ENCODE results near the gene TEX35. TPM values are rescaled to one million over a fixed set of nuclear protein-coding genes. Genes with fewer than 3 reads are reported as not detected.

Gene TEX35
- total RNA-seq, 1 experiment from 2014 or later = not detected

DNA sequence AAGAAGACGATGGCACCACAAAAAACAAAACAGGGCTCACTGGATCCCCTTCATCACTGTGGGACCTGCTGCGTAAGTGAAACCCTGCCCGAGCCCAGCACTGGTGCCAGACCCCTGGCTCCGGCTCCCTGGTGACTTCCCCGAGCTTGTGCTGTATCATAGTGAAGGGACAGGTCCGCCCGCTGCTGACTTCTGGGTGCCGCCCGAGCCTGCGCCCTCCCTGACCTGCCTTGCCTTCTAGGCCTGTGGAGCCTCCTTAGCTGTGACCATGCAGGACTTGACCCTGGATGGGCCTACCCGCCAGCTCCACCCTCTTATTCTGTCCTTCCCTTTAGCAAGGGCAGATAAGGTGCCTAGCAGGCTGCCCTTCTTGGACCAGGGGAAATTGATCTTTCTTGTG is 7.9 kb downstream of the TEX35 start:
- H3K4me1 ChIP-seq (ENCODE audit: insufficient read depth, low read length) = no peaks in the 10 kb centered on the region
- intact Hi-C loops (cut with micrococcal nuclease) = no loop called here
- POLR2A ChIA-PET (ENCODE audit: unreplicated experiment) = no interaction called here
- no peaks in the 10 kb centered on the region for H3F3A ChIP-seq (ENCODE audit: low read length, unreplicated experiment)
- DNase-seq = no peak
- H3K9ac ChIP-seq (ENCODE audit: low read length) = no peak overlapping the region
- no peak overlapping the region for H3K4me2 ChIP-seq (ENCODE audit: low read length)
- no peaks in the 10 kb centered on the region for H3K27me3 ChIP-seq (ENCODE audit: low read length)
- H4K20me1 ChIP-seq (ENCODE audit: low read length) = no peaks in the 10 kb centered on the region
- CTCF ChIA-PET = no interaction called here
- no peak for ATAC-seq
- no peaks in the 10 kb centered on the region for H3K9me3 ChIP-seq (ENCODE audit: low read length)
- TF ChIP-seq, protein P1, sequence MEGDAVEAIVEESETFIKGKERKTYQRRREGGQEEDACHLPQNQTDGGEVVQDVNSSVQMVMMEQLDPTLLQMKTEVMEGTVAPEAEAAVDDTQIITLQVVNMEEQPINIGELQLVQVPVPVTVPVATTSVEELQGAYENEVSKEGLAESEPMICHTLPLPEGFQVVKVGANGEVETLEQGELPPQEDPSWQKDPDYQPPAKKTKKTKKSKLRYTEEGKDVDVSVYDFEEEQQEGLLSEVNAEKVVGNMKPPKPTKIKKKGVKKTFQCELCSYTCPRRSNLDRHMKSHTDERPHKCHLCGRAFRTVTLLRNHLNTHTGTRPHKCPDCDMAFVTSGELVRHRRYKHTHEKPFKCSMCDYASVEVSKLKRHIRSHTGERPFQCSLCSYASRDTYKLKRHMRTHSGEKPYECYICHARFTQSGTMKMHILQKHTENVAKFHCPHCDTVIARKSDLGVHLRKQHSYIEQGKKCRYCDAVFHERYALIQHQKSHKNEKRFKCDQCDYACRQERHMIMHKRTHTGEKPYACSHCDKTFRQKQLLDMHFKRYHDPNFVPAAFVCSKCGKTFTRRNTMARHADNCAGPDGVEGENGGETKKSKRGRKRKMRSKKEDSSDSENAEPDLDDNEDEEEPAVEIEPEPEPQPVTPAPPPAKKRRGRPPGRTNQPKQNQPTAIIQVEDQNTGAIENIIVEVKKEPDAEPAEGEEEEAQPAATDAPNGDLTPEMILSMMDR (conservative IDR thresholded peaks at IDR 0.05; ENCODE audit: low read depth, low read length) = no peak
- H2AFZ ChIP-seq (ENCODE audit: low read length) = no peak overlapping the region
- H3K4me3 ChIP-seq (ENCODE audit: low read length) = no peak overlapping the region
- no peaks in the 10 kb centered on the region for H3K9me2 ChIP-seq (replicated peaks; ENCODE audit: low read length)
- H3K36me3 ChIP-seq (ENCODE audit: low read depth, low read length) = no peaks in the 10 kb centered on the region
- no TSS peak for BruUV-seq (replicated peaks)
- no peaks in the 10 kb centered on the region for H3K79me2 ChIP-seq (ENCODE audit: low read length)
- H3K27ac ChIP-seq (ENCODE audit: low read length) = no peak overlapping the region

DNA sequence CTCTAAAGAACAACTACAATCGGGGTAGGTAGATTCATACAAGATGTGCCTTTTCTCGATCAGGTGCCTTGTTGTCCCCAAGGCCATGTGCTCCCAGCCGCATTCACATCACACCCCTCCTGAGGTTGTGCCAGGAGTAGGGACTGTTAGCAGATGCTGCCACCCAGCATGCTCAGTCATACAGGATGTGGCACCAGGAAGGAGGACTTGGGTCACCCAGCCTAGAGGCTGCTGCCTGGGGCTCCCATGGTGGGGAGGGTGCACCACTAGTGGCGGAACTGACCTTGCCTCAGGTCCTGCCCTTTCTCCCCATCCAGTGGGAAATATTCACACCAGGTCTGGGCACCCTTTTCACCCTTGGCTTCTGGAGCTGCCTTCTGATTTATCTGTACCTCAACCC is 8.3 kb downstream of the TEX35 start:
- POLR2A ChIA-PET (ENCODE audit: unreplicated experiment) = no interaction called here
- Histone ChIP-seq H3K4me1 (ENCODE audit: insufficient read depth, low read length) (no peaks in the 10 kb centered on the region), H3K9ac (ENCODE audit: low read length) (no peak overlapping the region), H3K9me3 (ENCODE audit: low read length) (no peaks in the 10 kb centered on the region), H2AFZ (ENCODE audit: low read length) (no peak overlapping the region), H3K4me3 (ENCODE audit: low read length) (no peak overlapping the region), H4K20me1 (ENCODE audit: low read length) (no peaks in the 10 kb centered on the region), H3K4me2 (ENCODE audit: low read length) (no peak overlapping the region), H3F3A (ENCODE audit: low read length, unreplicated experiment) (no peaks in the 10 kb centered on the region), H3K27me3 (ENCODE audit: low read length) (no peaks in the 10 kb centered on the region), H3K36me3 (ENCODE audit: low read depth, low read length) (no peaks in the 10 kb centered on the region), H3K9me2 (replicated peaks; ENCODE audit: low read length) (no peaks in the 10 kb centered on the region), H3K27ac (ENCODE audit: low read length) (no peak overlapping the region), H3K79me2 (ENCODE audit: low read length) (no peaks in the 10 kb centered on the region)
- no peak for ATAC-seq
- CTCF ChIA-PET = no interaction called here
- no peak for DNase-seq
- intact Hi-C loops (cut with micrococcal nuclease) = no loop called here
- TF ChIP-seq, protein P1 (conservative IDR thresholded peaks at IDR 0.05; ENCODE audit: low read depth, low read length) = no peak
- TF ChIP-seq EZH2 (IDR thresholded peaks at IDR 0.05; ENCODE audit: low read length, unreplicated experiment) = no peak
- TF ChIP-seq EZH2phosphoT487 (IDR thresholded peaks at IDR 0.05; ENCODE audit: borderline replicate concordance, low read length) = no peak
- no TSS peak for BruUV-seq (replicated peaks)

DNA sequence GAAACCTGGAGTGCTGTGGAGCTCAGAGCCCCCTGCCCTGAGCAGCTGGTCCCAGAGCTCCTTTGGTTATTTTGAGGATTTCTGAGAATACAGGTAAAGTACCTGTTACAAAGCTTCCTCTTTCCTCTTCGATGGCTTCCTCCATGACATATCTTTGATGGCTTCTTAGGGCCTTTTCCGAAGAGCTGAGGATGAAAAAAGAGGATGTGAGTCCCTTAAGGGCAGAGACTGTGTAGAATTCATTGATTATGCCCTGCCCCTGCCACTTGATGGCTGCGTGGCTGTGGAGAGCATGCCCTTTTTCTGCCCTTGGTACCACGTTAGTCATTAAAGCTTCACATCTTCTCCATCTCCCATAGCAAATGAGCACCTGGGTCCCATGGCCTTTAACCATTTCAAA is 14.2 kb downstream of the TEX35 start:
- Histone ChIP-seq H3K9me3 (ENCODE audit: low read length) (no peaks in the 10 kb centered on the region), H3K4me2 (ENCODE audit: low read length) (no peak overlapping the region), H3K4me3 (ENCODE audit: low read length) (no peak overlapping the region), H2AFZ (ENCODE audit: low read length) (no peak overlapping the region), H3K27me3 (ENCODE audit: low read length) (no peaks in the 10 kb centered on the region), H3K36me3 (ENCODE audit: low read depth, low read length) (no peaks in the 10 kb centered on the region), H3K27ac (ENCODE audit: low read length) (no peak overlapping the region), H3K79me2 (ENCODE audit: low read length) (no peaks in the 10 kb centered on the region), H3K9me2 (replicated peaks; ENCODE audit: low read length) (no peaks in the 10 kb centered on the region), H3K9ac (ENCODE audit: low read length) (no peak overlapping the region), H3F3A (ENCODE audit: low read length, unreplicated experiment) (no peaks in the 10 kb centered on the region), H3K4me1 (ENCODE audit: insufficient read depth, low read length) (peaks cover 27% of the 10 kb centered on the region), H4K20me1 (ENCODE audit: low read length) (no peaks in the 10 kb centered on the region)
- no TSS peak for BruUV-seq (replicated peaks)
- ChIA-PET POLR2A (ENCODE audit: unreplicated experiment) (no interaction called here), CTCF (no interaction called here)
- TF ChIP-seq EZH2phosphoT487 (IDR thresholded peaks at IDR 0.05; ENCODE audit: borderline replicate concordance, low read length) = no peak
- TF ChIP-seq, protein P1 (conservative IDR thresholded peaks at IDR 0.05; ENCODE audit: low read depth, low read length) = no peak
- TF ChIP-seq EZH2 (IDR thresholded peaks at IDR 0.05; ENCODE audit: low read length, unreplicated experiment) = no peak
- ATAC-seq (no peak), DNase-seq (no peak)
- intact Hi-C loops (cut with micrococcal nuclease) = no loop called here

Measured in PC-3 (cell line).